ENCODE data around the gene FBXO40.

- TF ChIP-seq, protein P1, sequence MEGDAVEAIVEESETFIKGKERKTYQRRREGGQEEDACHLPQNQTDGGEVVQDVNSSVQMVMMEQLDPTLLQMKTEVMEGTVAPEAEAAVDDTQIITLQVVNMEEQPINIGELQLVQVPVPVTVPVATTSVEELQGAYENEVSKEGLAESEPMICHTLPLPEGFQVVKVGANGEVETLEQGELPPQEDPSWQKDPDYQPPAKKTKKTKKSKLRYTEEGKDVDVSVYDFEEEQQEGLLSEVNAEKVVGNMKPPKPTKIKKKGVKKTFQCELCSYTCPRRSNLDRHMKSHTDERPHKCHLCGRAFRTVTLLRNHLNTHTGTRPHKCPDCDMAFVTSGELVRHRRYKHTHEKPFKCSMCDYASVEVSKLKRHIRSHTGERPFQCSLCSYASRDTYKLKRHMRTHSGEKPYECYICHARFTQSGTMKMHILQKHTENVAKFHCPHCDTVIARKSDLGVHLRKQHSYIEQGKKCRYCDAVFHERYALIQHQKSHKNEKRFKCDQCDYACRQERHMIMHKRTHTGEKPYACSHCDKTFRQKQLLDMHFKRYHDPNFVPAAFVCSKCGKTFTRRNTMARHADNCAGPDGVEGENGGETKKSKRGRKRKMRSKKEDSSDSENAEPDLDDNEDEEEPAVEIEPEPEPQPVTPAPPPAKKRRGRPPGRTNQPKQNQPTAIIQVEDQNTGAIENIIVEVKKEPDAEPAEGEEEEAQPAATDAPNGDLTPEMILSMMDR (IDR thresholded peaks at IDR 0.05; ENCODE audit: low read depth, low read length): no peak
- no peak for TF ChIP-seq POLR2A (IDR thresholded peaks at IDR 0.05; ENCODE audit: extremely low read depth, insufficient read length)
- TF ChIP-seq MYC (IDR thresholded peaks at IDR 0.05; ENCODE audit: low read depth, low read length): no peak
- TF ChIP-seq, protein P2, sequence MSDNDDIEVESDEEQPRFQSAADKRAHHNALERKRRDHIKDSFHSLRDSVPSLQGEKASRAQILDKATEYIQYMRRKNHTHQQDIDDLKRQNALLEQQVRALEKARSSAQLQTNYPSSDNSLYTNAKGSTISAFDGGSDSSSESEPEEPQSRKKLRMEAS (IDR thresholded peaks at IDR 0.05; ENCODE audit: low read depth, low read length): no peak
Observed at GRCh38 chr3:121648219-121648958, 55.2 kb downstream of the FBXO40 start.
